Hepatocyte (in vitro differentiated cells): ENCODE data around the gene SPINK14.

Experiments
- CTCF ChIP-seq: fragments of 200-600 bp; sonication (generic); IDR thresholded peaks from 2 replicates; pipeline ENCODE4 v1.5.1; 2016; ENCODE audit warnings: antibody characterized with exemption, mild to moderate bottlenecking; ENCODE audit not compliant: poor library complexity
- EZH2 ChIP-seq: fragments of 200-600 bp; sonication (generic); IDR thresholded peaks from 2 replicates; pipeline ENCODE4 v1.6.1; 2016; ENCODE audit warnings: antibody characterized with exemption, mild to moderate bottlenecking, borderline replicate concordance
- EZH2phosphoT487 ChIP-seq: fragments of 200-600 bp; sonication (generic); IDR thresholded peaks from one replicate; pipeline ENCODE4 v1.6.1; 2018; ENCODE audit warnings: antibody characterized with exemption, mild to moderate bottlenecking, low read depth, moderate library complexity; ENCODE audit not compliant: unreplicated experiment, severe bottlenecking

GRCh38 chr5:148224117-148224742 is 55.9 kb downstream of the SPINK14 start:
- no peak for TF ChIP-seq CTCF
- TF ChIP-seq EZH2, result no peak
- no peak for TF ChIP-seq EZH2phosphoT487
